SK-N-SH (cell line): ENCODE results near the gene KLHL26.

Source experiments
- CHD2 ChIP-seq: fragments of 150-350 bp; IDR thresholded peaks from 2 replicates; pipeline ENCODE4 v1.6.1; 2018; ENCODE audit warnings: low read length; ENCODE audit not compliant: partially characterized antibody
- CTCF ChIP-seq: fragments of 200-600 bp; sonication (generic); IDR thresholded peaks from 2 replicates; pipeline ENCODE4 v1.6.1; 2017; ENCODE audit warnings: antibody characterized with exemption, mild to moderate bottlenecking, moderate library complexity
- EP300 ChIP-seq, 2 experiments: IDR thresholded peaks; 2 replicates each; pipeline versions ENCODE4 v1.4.0 to v1.6.1; 2012; ENCODE audit warnings: borderline replicate concordance in 1 of 2, low read depth in 1 of 2, low read length in 1 of 2
- FOSL2 ChIP-seq: IDR thresholded peaks from 2 replicates; pipeline ENCODE4 v1.4.0; 2012; ENCODE audit warnings: low read depth, mild to moderate bottlenecking, moderate library complexity, borderline replicate concordance
- FOXM1 ChIP-seq: IDR thresholded peaks from 2 replicates; pipeline ENCODE4 v1.4.0; 2012; ENCODE audit warnings: low read depth, mild to moderate bottlenecking
- MAX ChIP-seq: IDR thresholded peaks from 2 replicates; pipeline ENCODE4 v1.4.0; 2012; ENCODE audit warnings: low read depth
- NRF1 ChIP-seq: IDR thresholded peaks from 2 replicates; pipeline ENCODE4 v1.6.1; 2012; ENCODE audit warnings: low read depth, mild to moderate bottlenecking, low read length
- POLR2AphosphoS5 ChIP-seq: IDR thresholded peaks from 2 replicates; pipeline ENCODE4 v1.6.1; 2012; ENCODE audit warnings: low read depth, low read length
- RAD21 ChIP-seq: IDR thresholded peaks from 2 replicates; pipeline ENCODE4 v1.6.1; 2012; ENCODE audit warnings: mild to moderate bottlenecking, low read length
- RCOR1 ChIP-seq: fragments of 150-350 bp; IDR thresholded peaks from 2 replicates; pipeline ENCODE4 v1.6.1; 2017; ENCODE audit warnings: antibody characterized with exemption, low read length
- SMC3 ChIP-seq: IDR thresholded peaks from 2 replicates; pipeline ENCODE4 v1.6.1; 2012; ENCODE audit warnings: low read depth, low read length, improper control_type of control experiment
- USF1 ChIP-seq: IDR thresholded peaks from 2 replicates; pipeline ENCODE4 v1.4.0; 2012; ENCODE audit warnings: low read depth, borderline replicate concordance

GRCh38 chr19:18668744-18669523 is 32.1 kb downstream of the KLHL26 start:
- TF ChIP-seq POLR2AphosphoS5: no peak
- no peak for TF ChIP-seq FOXM1
- TF ChIP-seq CTCF: no peak
- no peak for TF ChIP-seq RAD21
- TF ChIP-seq CHD2: no peak
- no peak for TF ChIP-seq EP300 (IDR thresholded peaks at IDR 0.05; ENCODE audit: borderline replicate concordance in 1 of 2, low read depth in 1 of 2, low read length in 1 of 2)
- no peak for TF ChIP-seq FOSL2
- no peak for TF ChIP-seq MAX
- no peak for TF ChIP-seq NRF1
- TF ChIP-seq USF1: no peak
- no peak for TF ChIP-seq SMC3
- no peak for TF ChIP-seq RCOR1
